HepG2 (cell line): ENCODE measurements around the gene MLYCD. TPM values are rescaled to one million over a fixed set of nuclear protein-coding genes. Genes with fewer than 3 reads are reported as not detected.

Source experiments
- ATAC-seq: fragments of 200-7000 bp; cut with Tn5 transposase; 3 replicates; pipeline ENCODE4 v1.9.1; 2020; ENCODE audit warnings: mild to moderate bottlenecking, moderate library complexity
- BruUV-seq: library from RNA; stranded (reverse); fragments of 400-500 nt; replicated peaks from 2 replicates; lab custom pipeline; 2021; lab: Mats Ljungman, UMichigan
- CTCF ChIA-PET: fragments of 300-600 bp; formaldehyde crosslinking; extraction: SDS; loops from one replicate; lab custom pipeline; 2021; ENCODE audit warnings: low total read pairs, inconsistent platforms, low intra/inter-chr PET ratio; lab: Yijun Ruan, JAX
- POLR2A ChIA-PET: fragments of 350-600 bp; sonication (Branson Sonifier 250); formaldehyde crosslinking; loops from one replicate; lab custom pipeline; 2020; ENCODE audit warnings: antibody characterized with exemption, inconsistent platforms; lab: Yijun Ruan, JAX
- DNase-seq: peaks from one replicate; pipeline ENCODE4 v3.0.0-alpha.2; 2015; ENCODE audit warnings: low spot score
- FAIRE-seq: peaks from 3 replicates; lab custom pipeline; 2011; peaks lifted over from hg19 to GRCh38; lab: Jason Lieb, UNC
- H2AFZ ChIP-seq: one replicate; pipeline ENCODE4 v1.6.1; 2011; ENCODE audit warnings: low read length, inconsistent platforms
- H3K27ac ChIP-seq: fragments of 300-600 bp; 3 replicates; pipeline ENCODE4 v1.8.0; 2011; ENCODE audit warnings: mixed run types, mild to moderate bottlenecking, mixed read lengths, low read length, inconsistent platforms; ENCODE audit not compliant: insufficient read depth; ENCODE audit errors: extremely low read length
- H3K27me3 ChIP-seq, 2 experiments: fragments of 200-600 bp in 1 of 2; 2 replicates in 1 of 2; 3 replicates in 1 of 2; pipeline versions ENCODE4 v1.6.0 to v1.8.0; 2011; ENCODE audit warnings: low read length in 2 of 2, mild to moderate bottlenecking in 2 of 2, moderate library complexity in 2 of 2, inconsistent platforms in 1 of 2; ENCODE audit not compliant: insufficient read depth in 2 of 2, control insufficient read depth in 1 of 2
- H3K36me3 ChIP-seq, 2 experiments: fragments of 200-600 bp in 1 of 2; replicated peaks in 1 of 2; 2 replicates in 1 of 2; 3 replicates in 1 of 2; pipeline versions ENCODE4 v1.5.1 to v1.8.0; 2011; ENCODE audit warnings: low read length in 2 of 2, inconsistent platforms in 1 of 2; ENCODE audit not compliant: insufficient read depth in 2 of 2, control insufficient read depth in 1 of 2
- H3K4me1 ChIP-seq: 2 replicates; pipeline ENCODE4 v1.5.1; 2012; ENCODE audit warnings: low read length, inconsistent platforms; ENCODE audit not compliant: insufficient read depth
- H3K4me2 ChIP-seq: 2 replicates; pipeline ENCODE4 v1.6.0; 2011; ENCODE audit warnings: low read depth, low read length, inconsistent platforms
- H3K4me3 ChIP-seq, 3 experiments: fragments of 200-600 bp in 1 of 3; sonication (generic), shearing (Covaris generic) in 1 of 3; replicated peaks in 1 of 3; 2 replicates each; pipeline ENCODE4 v1.5.1; 2011 to 2016; ENCODE audit warnings: low read length in 3 of 3, inconsistent platforms in 2 of 3, low read depth in 2 of 3, mild to moderate bottlenecking in 2 of 3, control low read depth in 1 of 3, mixed read lengths in 1 of 3; ENCODE audit not compliant: insufficient read depth in 1 of 3
- H3K79me2 ChIP-seq: one replicate; pipeline ENCODE4 v1.6.1; 2011; ENCODE audit warnings: low read length, inconsistent platforms; ENCODE audit not compliant: insufficient read depth
- H3K9ac ChIP-seq: 2 replicates; pipeline ENCODE4 v1.6.0; 2011; ENCODE audit warnings: mild to moderate bottlenecking, low read depth, low read length, inconsistent platforms; ENCODE audit not compliant: insufficient read depth
- H3K9me3 ChIP-seq: 2 replicates; pipeline ENCODE4 v1.5.1; 2012; ENCODE audit warnings: mild to moderate bottlenecking, low read length
- H4K20me1 ChIP-seq: 2 replicates; pipeline ENCODE4 v1.6.0; 2011; ENCODE audit warnings: inconsistent platforms, mild to moderate bottlenecking, low read length, moderate library complexity; ENCODE audit not compliant: insufficient read depth
- CBX1 ChIP-seq: IDR thresholded peaks from one replicate; pipeline ENCODE4 v1.6.1; 2016; ENCODE audit warnings: antibody characterized with exemption, low read depth
- CTCF ChIP-seq: sonication (generic); formaldehyde crosslinking; IDR thresholded peaks from 2 replicates; pipeline ENCODE4 v1.5.0; 2020; ENCODE audit warnings: mild to moderate bottlenecking, missing genetic modification reagents, moderate library complexity
- JARID2 ChIP-seq: sonication (generic); formaldehyde crosslinking; IDR thresholded peaks from 2 replicates; pipeline ENCODE4 v1.8.1; 2023; ENCODE audit warnings: missing genetic modification reagents, inconsistent platforms; ENCODE audit not compliant: insufficient replicate concordance
- JUNB ChIP-seq: sonication (generic); formaldehyde crosslinking; IDR thresholded peaks from 2 replicates; pipeline ENCODE4 v1.8.0; 2022; ENCODE audit warnings: missing genetic modification reagents, mild to moderate bottlenecking, borderline replicate concordance
- PAX8 ChIP-seq: sonication (generic); formaldehyde crosslinking; IDR thresholded peaks from 2 replicates; pipeline ENCODE4 v1.8.0; 2022; ENCODE audit warnings: mild to moderate bottlenecking, missing genetic modification reagents, borderline replicate concordance
- SIX4 ChIP-seq: sonication (generic); formaldehyde crosslinking; IDR thresholded peaks from 2 replicates; pipeline ENCODE4 v1.4.0; 2020; ENCODE audit warnings: missing genetic modification reagents
- TAF1 ChIP-seq: sonication (generic); formaldehyde crosslinking; IDR thresholded peaks from 2 replicates; pipeline ENCODE4 v1.4.0; 2020; ENCODE audit warnings: missing genetic modification reagents
- THAP7 ChIP-seq: sonication (generic); formaldehyde crosslinking; IDR thresholded peaks from 2 replicates; pipeline ENCODE4 v1.8.1; 2023; ENCODE audit warnings: mild to moderate bottlenecking, missing genetic modification reagents
- USF2 ChIP-seq, 2 experiments: sonication (generic) in 1 of 2; formaldehyde crosslinking in 1 of 2; IDR thresholded peaks; 2 replicates each; pipeline versions ENCODE4 v1.5.1 to v1.6.1; 2011 to 2020; ENCODE audit warnings: borderline replicate concordance in 1 of 2, low read depth in 1 of 2, low read length in 1 of 2, mild to moderate bottlenecking in 1 of 2, missing genetic modification reagents in 1 of 2, moderate library complexity in 1 of 2
- ZBTB26 ChIP-seq: IDR thresholded peaks from 2 replicates; pipeline ENCODE4 v1.6.1; 2016; ENCODE audit warnings: missing compliant biosample characterization, missing genetic modification reagents, borderline replicate concordance
- ZFYVE20 ChIP-seq: sonication (generic); formaldehyde crosslinking; IDR thresholded peaks from 2 replicates; pipeline ENCODE4 v1.8.0; 2023; ENCODE audit warnings: low read depth, mild to moderate bottlenecking, moderate library complexity, missing genetic modification reagents, borderline replicate concordance
- WGBS: methylation state at CpG from one replicate; pipeline ENCODE4 v1.1.6; 2017; ENCODE audit warnings: low lambda C conversion rate; 5-methylcytosine and 5-hydroxymethylcytosine counted together
- in situ Hi-C: cut with HindIII; loops from 2 replicates; pipeline ENCODE4 v1.10.0; 2017; ENCODE audit warnings: low pct_unique_long_range_greater_than_20kb; ENCODE audit not compliant: extremely low pct_ligation_motif_present
- intact Hi-C: fragments of 100-400 bp; cut with micrococcal nuclease; formaldehyde crosslinking; loops from one replicate; pipeline ENCODE4 v1.10.0; 2022; ENCODE audit not compliant: unreplicated experiment
- polyA plus RNA-seq, 8 experiments: library from polyadenylated mRNA; depleted of rRNA in 3 of 8; stranded (reverse) in 7 of 8; unstranded in 1 of 8; fragments of >200 nt; fragmentation: Illumina TruSeq in 4 of 8; extraction: Trizol in 4 of 8; gene quantifications; 2 replicates each; pipeline versions ENCODE4 v1.2.1 to v1.2.3, GENCODE V29; 2011 to 2016; ENCODE audit warnings: low read depth in 4 of 8, missing spikeins in 1 of 8, mixed read lengths in 1 of 8; ENCODE audit not compliant: insufficient read depth in 1 of 8
- total RNA-seq, 5 experiments: library from RNA; depleted of rRNA; stranded (reverse); fragments of >200 nt; fragmentation: Illumina TruSeq; extraction: Trizol; gene quantifications; 2 replicates each; pipeline ENCODE4 v1.2.3, GENCODE V29; 2016; ENCODE audit warnings: low read depth in 1 of 5

MLYCD gene
- total and polyA plus RNA-seq, 2 of the 13 experiments (the other 11 are each of a cell fraction or from before 2014, with no cell fraction given), result 1.8 to 4.0 TPM

GRCh38 chr16:83854420-83854819 is 44.5 kb upstream of the MLYCD start (continued):
- no peak for TF ChIP-seq CTCF (CRISPR knock-in tag)
- TF ChIP-seq ZBTB26 (CRISPR knock-in tag), result no peak
- no peak for TF ChIP-seq TAF1
- TF ChIP-seq JARID2 (CRISPR knock-in tag), result no peak
- TF ChIP-seq JUNB (CRISPR knock-in tag), result no peak
- no peak for TF ChIP-seq THAP7 (CRISPR knock-in tag)
- TF ChIP-seq, all 625 proteins: peak for 0

- Histone ChIP-seq H3K27me3 (peaks cover 0 to 47% of the 10 kb centered on the region in 2 experiments; a peak in 4 of 5 replicates), H4K20me1 (no peaks in the 10 kb centered on the region), H3K79me2 (no peaks in the 10 kb centered on the region), H3K4me3 (no peak overlapping the region), H2AFZ (no peak overlapping the region), H3K9ac (no peak overlapping the region), H3K27ac (no peak overlapping the region), H3K4me2 (no peak overlapping the region), H3K9me3 (no peaks in the 10 kb centered on the region), H3K4me1 (peaks cover 2% of the 10 kb centered on the region), H3K36me3 (no peaks in the 10 kb centered on the region)
- WGBS, result 2% methylated on average over 4 of the region's 4 CpGs
- ChIA-PET POLR2A (no interaction called here), CTCF (no interaction called here)
- intact Hi-C loops, result no loop called here
- no peak for TF ChIP-seq PAX8 (CRISPR knock-in tag)
- no peak for TF ChIP-seq SIX4 (CRISPR knock-in tag)
- TF ChIP-seq ZFYVE20, result no peak
- no peak for TF ChIP-seq CBX1
- TF ChIP-seq USF2 (IDR thresholded peaks at IDR 0.05; ENCODE audit: low read depth, low read length), result no peak
- no peak for TF ChIP-seq USF2 (CRISPR knock-in tag; IDR thresholded peaks at IDR 0.05; ENCODE audit: borderline replicate concordance)
- DNase-seq, result no peak
- in situ Hi-C loops, result no loop called here
- no peak for ATAC-seq
- no peak for FAIRE-seq
- BruUV-seq, result no TSS peak
These were observed 42.1 kb upstream of the MLYCD start for GRCh38 chr16:83856792-83857191.
